GM21526 (cell line): ENCODE measurements around the gene SCN9A.
"Not testable (repeated sequence)": the region's sequence is repeated elsewhere in the genome, so short reads cannot be mapped to it uniquely, and the experiment has no call there.

Experiments
- ATAC-seq: cut with Tn5 transposase; IDR thresholded peaks from one replicate; pipeline ENCODE4 v1.9.1; 2021; ENCODE audit warnings: moderate library complexity; ENCODE audit not compliant: unreplicated experiment, low FRiP score

Gene SCN9A

GRCh38 chr2:166257859-166258258 lies 117.9 kb downstream of the SCN9A start:
- no peak for ATAC-seq

- no peak for ATAC-seq
Observed at GRCh38 chr2:166256896-166257295, 118.8 kb downstream of the SCN9A start.

DNA sequence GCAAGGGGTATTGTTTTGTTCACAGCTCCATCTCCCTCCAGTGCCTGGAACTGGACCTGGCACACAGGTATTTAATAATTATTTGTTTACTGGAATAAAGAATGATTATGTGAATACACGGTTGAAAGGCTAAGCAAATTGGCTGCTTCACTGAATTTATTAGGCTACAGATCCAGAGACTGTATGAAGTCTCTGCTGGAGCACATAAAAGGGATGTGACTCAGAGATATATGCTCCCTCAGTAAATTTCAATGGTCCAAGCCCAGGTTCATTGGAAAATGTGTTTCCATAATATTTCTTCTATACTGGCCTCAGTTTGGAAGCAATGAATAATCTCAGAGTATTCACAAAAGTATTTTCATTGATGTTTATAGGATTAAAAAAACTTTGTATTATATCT lies 126.4 kb downstream of the SCN9A start:
- ATAC-seq, result no peak

- no peak for ATAC-seq
Observed at GRCh38 chr2:166246901-166247300, 128.8 kb downstream of the SCN9A start.

DNA sequence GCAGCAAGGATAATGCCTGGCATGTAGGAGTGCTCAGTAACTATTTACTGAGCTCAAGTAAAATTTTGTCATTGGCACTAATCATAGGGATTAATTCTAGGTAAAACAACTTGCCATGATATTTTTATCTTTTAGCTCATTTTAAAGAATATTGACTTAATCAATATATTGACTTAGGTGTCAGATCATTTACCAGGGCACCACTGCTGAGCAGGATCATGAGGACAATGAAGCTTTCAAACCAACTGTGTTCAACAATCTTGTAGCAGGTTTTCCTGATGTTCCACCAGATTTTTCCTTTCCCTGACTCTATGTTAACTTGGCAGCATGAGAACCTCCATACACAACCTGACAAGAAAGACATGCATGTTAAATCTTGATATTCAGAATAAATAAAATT lies 133.4 kb downstream of the SCN9A start:
- ATAC-seq, result no peak

- no peak for ATAC-seq
Observed at GRCh38 chr2:166240387-166241313, 135.1 kb downstream of the SCN9A start.

DNA sequence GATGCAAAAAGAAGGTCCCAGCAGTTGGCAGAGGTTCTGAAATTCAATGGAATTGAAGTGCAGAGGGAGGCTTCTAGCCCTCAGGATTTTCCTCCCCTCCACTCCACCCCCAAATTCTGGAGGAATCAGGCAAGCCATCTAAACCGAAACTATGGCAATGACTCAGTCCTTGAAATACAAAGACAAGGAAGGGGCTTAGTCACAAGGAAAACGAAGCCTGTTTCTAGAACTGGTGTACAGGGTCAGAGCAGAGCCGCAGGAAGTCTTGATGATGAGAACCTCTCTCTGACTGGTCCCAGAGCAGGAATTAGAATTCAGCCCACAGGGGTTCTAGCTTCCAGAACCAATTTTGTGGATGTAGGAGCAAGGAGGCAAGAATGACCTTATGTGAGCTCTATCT lies 136.2 kb downstream of the SCN9A start:
- ATAC-seq, result no peak

DNA sequence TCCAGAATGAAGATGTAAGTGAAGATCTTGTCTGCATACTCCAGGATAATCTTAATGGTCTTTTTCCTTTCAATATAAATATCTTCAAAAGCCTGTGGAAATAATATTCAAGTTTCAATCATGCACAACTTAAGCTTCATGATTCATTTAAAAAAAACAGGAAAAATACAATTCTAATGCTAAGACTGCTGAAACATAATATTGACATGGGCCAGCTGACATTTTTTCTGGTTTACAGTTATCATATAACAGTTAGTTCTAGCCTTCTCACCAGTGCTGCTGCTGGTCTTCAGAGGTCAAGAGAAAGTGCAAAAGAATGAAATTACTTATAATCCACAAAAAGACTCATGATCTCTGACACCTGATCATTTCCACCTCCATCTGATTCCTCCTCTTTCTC lies 137.6 kb downstream of the SCN9A start:
- no peak for ATAC-seq

GRCh38 chr2:166234112-166234846 lies 141.5 kb downstream of the SCN9A start:
- ATAC-seq, result no peak

DNA sequence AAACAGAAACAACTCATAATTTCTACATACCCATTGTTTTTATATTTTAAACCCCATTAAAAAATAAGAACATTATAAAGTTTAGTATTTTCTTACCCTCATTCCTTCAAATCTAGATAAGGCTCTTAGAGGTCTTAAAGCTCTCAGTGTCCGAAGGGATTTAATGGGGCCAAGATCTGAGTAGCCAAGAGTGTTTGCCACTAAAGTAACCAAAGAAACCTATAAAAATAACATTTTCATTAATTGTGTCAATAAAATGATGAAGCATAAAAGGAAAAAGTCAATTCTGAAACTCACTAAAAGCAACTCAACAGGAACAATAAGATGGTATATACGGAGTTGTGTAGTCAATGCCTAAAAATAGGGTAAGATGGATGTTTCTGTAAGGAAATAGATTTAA lies 142.5 kb downstream of the SCN9A start:
- no peak for ATAC-seq

DNA sequence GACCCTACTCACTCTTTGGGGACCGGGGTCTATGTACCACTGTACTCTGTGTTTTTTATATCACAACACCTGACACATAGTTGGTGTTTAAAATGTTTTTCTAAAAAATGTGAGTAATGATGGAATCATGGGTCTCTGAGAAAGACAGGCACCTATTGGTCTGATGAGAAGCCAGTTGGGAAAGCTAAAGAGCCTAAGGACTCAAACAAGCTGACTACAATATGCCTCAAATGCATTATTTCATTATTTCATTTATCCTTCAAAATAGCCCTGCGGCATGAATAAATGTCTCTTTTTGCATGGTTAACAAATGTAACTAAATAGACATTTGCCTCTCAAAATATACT lies 145.0 kb downstream of the SCN9A start:
- ATAC-seq, result no peak

DNA sequence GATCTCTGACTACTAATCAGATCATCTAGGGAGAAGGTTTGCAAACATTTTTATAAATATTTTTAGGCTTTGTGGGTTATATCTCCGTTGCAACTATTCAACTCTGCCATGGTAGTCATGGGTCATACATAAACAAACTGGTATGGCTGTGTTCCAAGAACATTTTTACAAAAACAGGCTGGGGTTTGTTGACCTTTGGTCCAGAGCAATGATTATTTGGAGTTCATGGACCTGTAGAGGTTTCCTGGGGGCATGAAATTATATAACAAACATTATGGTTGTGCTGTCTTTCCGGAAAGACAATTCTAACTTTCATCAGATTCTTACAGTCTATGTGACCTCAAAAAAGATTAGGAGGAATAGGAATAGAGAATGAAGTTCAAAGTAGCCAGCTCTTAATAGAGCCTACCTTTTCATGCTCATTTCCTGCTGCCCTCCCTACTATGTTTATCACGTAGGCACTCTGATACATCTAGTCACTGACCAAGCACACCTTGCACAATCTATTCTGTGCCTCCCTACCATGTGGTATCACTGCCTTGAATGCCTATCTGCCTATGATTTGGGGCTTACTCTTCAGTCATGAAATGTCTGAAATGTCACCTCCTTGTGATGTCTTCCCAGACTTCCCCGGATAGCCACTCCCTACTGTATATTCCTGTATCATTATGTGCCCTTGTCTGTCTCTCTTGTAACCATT lies 145.6 kb downstream of the SCN9A start:
- no peak for ATAC-seq

- no peak for ATAC-seq
Observed at GRCh38 chr2:166229678-166230023, 146.1 kb downstream of the SCN9A start.

DNA sequence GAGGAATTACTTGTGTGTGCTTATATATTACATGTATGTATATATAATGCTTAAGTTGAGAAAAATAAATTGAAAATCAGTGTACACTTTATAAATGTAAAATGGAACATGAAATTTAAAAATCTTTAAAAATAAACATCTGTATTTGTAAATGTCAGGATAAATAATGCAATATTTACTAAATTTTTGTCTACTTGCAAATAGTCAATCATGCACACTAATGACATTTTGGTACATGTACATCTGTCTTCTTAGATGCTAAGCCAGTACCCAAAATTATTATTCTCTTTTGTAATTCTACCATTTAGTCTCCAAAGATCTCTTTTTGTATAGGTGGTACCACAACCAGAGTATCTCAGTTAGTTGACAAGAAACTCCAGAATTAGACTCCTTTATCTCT lies 151.5 kb downstream of the SCN9A start:
- ATAC-seq, result no peak

- ATAC-seq, result no peak
Observed at GRCh38 chr2:166223298-166223697, 152.4 kb downstream of the SCN9A start.

- ATAC-seq, result no peak
Observed at GRCh38 chr2:166211079-166211478, 164.7 kb downstream of the SCN9A start.

DNA sequence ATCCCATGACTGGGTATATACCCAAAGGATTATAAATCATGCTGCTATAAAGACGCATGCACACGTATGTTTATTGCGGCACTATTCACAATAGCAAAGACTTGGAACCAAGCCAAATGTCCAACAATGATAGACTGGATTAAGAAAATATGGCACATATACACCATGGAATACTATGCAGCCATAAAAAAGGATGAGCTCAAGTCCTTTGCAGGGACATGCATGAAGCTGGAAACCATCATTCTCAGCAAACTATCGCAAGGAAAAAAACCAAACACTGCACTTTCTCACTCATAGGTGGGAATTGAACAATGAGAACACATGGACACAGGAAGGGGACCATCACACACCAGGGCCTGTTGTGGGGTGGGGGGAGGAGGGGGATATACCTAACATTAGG lies 165.8 kb downstream of the SCN9A start:
- ATAC-seq, result not testable (repeated sequence)

GRCh38 chr2:166209367-166209766 lies 166.4 kb downstream of the SCN9A start:
- not testable (repeated sequence) for ATAC-seq

GRCh38 chr2:166206153-166206552 lies 169.6 kb downstream of the SCN9A start:
- not testable (repeated sequence) for ATAC-seq

- no peak for ATAC-seq
Observed at GRCh38 chr2:166202778-166203177, 173.0 kb downstream of the SCN9A start.

DNA sequence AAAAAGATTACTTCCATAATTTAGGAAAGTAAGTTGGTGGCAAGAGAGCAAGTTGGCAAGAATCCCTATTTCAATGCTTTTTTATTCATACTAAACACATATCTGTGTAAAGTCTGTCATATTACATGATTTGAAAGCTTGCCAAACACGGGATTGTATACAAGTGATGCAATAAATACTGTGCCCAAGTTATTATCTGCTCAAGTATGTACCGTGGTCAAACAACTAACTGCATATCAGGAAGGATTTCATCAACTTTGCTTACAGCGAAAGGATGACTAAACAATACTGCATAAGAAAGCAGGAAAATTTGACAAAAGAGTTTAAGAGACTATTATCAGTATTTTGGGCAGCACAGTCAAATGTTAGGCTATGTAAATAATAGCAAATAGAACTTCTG lies 178.3 kb downstream of the SCN9A start:
- ATAC-seq, result no peak
